ENCODE measurements around the gene SERPIND1. TPM values are rescaled to one million over a fixed set of nuclear protein-coding genes. Genes with fewer than 3 reads are reported as not detected.

The SERPIND1 gene
- total and polyA plus RNA-seq, 2 of the 8 experiments (the other 6 are each of a cell fraction or from before 2014, with no cell fraction given): not detected

GRCh38 chr22:20808844-20809243, 34.9 kb downstream of the SERPIND1 start (continued):
- TF ChIP-seq RNF2 (IDR thresholded peaks at IDR 0.05; ENCODE audit: borderline replicate concordance, low read depth, low read length, missing control alignments, poor library complexity, severe bottlenecking) (no peak), GTF2F1 (IDR thresholded peaks at IDR 0.05; ENCODE audit: borderline replicate concordance, low read depth, low read length) (no peak), YY1 (IDR thresholded peaks at IDR 0.05; ENCODE audit: low read depth, low read length) (no peak), BCL11A (IDR thresholded peaks at IDR 0.05; ENCODE audit: low read depth in 2 of 2, low read length in 2 of 2) (no peak), USF2 (IDR thresholded peaks at IDR 0.05; ENCODE audit: low read length) (no peak), MAFK (IDR thresholded peaks at IDR 0.05; ENCODE audit: low read depth, low read length) (no peak), GABPA (IDR thresholded peaks at IDR 0.05; ENCODE audit: borderline replicate concordance, insufficient read depth, low read length) (no peak)

All from H1 (cell line).